HG03521 (cell line): ENCODE measurements around the gene FAM50B.

Experiments used
- ATAC-seq: cut with Tn5 transposase; IDR thresholded peaks from one replicate; pipeline ENCODE4 v1.9.1; 2021; ENCODE audit warnings: mild to moderate bottlenecking, moderate library complexity; ENCODE audit not compliant: unreplicated experiment

Gene FAM50B

GRCh38 chr6:3892603-3893002 lies 43.4 kb downstream of the FAM50B start:
- ATAC-seq, result no peak

GRCh38 chr6:3893487-3893886 lies 44.3 kb downstream of the FAM50B start:
- ATAC-seq, result no peak

GRCh38 chr6:3893917-3894316 lies 44.7 kb downstream of the FAM50B start:
- no peak for ATAC-seq

GRCh38 chr6:3894590-3895311 lies 45.6 kb downstream of the FAM50B start:
- no peak for ATAC-seq

DNA sequence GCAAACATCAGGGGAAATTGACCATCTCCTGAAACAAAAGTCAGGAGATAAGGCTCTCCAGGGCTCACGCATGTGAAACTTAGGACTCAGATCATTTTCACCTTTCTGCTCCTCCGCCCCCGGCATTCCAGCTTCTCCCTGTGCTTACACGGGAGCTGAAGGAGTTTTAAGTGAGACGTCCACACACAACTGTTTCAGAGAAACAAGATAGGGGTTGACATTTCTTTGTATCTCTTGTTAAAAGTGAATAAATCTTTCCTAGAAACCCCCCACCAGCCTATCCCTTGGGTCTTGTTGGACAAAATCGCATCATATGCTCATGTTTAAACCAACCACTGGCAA lies 46.1 kb downstream of the FAM50B start:
- no peak for ATAC-seq

- no peak for ATAC-seq
Observed at GRCh38 chr6:3895805-3896204, 46.6 kb downstream of the FAM50B start.

- ATAC-seq, result no peak
Observed at GRCh38 chr6:3898265-3898994, 49.3 kb downstream of the FAM50B start.

DNA sequence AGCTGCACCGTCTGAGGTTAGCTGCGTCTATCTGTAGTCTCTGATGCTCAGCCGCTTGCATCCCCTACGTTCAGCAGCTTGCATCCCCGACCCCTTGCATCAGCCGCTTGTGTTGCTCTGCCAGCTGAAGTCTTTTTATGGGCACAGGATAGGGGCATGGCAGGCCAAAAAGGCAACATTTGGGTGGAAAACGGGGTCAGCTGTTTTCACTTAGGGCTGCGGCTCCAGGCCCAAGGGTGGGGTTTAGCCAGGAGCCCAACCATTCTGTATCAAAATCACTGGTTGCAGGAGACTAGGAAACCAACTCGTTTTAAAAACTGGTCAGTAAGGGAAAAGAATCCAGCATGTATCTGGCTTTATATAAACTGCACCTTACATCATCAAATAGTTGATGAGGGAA lies 49.9 kb downstream of the FAM50B start:
- no peak for ATAC-seq

DNA sequence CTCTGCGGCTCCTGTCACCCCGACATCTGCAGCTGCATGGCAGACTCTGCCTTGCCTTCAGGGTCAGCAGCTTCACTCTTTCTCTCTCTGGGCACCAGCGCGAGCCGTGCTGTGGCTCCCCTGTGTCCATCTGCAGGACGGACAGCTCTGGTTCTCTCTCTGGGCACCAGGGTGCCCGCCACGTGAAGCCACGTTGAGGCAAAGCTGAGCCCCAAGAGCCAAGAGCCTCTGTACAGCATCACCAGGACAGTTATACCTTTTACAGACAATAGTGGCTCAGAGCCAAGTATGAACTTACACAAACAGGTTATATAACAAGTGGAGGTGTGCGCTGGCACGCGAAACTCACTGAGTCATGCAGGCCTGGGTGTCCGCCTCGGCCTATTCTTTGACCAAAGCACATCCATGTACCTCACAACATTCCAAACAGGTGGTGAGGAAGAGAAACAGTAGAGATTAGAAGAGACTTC lies 50.8 kb downstream of the FAM50B start:
- ATAC-seq, result no peak
